HTR-8/SVneo (cell line): ENCODE data around the gene GLP1R.
"Not testable (repeated sequence)": the region's sequence is repeated elsewhere in the genome, so short reads cannot be mapped to it uniquely, and the experiment has no call there.

Experiments
- DNase-seq: peaks from one replicate; pipeline ENCODE4 v3.0.0; 2011; ENCODE audit warnings: low spot score, mixed read lengths; ENCODE audit not compliant: insufficient read length
- FAIRE-seq: peaks from 2 replicates; lab custom pipeline; 2011; peaks lifted over from hg19 to GRCh38; lab: Jason Lieb, UNC

Gene GLP1R

DNA sequence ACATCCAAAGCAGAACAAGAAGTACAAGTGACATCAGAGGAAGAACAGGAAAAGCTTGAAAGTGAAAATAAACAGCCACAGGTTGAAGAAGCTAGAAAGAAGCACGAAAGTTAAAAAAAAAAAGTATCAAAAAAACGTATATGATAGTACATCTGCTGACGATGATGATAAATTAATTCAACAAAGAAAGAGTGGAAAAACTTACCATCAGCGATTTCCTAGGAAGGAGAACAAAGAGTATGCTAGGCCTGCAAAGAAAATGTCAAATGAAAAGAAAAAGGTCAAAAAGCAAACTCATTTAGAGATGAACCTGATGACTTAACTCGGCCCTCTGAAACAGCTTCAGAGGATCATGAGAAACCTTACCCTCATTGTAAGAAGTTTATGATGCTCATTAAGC is 62.7 kb downstream of the GLP1R start:
- DNase-seq (no peak), FAIRE-seq (no peak)

DNA sequence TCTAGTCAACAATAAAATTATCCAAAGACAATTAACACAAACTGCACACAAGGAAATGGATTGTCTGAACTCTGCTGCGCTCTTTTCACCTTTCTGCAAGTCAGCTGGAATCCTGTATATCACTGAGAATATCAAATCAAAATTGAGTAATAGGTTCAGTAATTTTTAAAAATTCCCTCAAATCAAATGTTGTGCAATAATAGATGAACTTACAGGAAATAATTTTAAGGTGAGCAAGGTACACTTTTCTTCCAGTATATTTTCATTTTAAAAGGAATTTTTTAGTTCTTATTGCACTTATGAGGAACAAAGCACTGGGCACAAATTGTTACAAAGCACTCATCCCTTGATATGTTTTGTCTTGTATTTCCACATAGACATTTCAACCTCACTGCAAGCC is 65.2 kb downstream of the GLP1R start:
- no peak for DNase-seq
- FAIRE-seq: no peak

DNA sequence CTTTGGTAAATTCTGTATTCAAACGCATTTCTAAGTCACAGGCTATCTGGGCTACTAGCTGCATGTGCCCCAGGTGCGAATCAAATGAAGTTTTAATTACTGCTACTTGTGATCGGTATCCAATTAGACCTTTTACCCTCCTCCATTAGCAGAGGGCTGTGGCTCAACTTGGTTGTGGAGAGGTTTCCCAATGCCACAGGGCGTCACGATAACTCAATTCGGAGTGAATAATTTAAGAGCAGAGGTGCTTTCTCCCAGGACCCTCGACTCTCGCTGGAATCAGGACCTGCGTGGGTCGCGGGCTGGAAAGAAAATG is 65.8 kb downstream of the GLP1R start:
- DNase-seq (no peak), FAIRE-seq (no peak)

DNA sequence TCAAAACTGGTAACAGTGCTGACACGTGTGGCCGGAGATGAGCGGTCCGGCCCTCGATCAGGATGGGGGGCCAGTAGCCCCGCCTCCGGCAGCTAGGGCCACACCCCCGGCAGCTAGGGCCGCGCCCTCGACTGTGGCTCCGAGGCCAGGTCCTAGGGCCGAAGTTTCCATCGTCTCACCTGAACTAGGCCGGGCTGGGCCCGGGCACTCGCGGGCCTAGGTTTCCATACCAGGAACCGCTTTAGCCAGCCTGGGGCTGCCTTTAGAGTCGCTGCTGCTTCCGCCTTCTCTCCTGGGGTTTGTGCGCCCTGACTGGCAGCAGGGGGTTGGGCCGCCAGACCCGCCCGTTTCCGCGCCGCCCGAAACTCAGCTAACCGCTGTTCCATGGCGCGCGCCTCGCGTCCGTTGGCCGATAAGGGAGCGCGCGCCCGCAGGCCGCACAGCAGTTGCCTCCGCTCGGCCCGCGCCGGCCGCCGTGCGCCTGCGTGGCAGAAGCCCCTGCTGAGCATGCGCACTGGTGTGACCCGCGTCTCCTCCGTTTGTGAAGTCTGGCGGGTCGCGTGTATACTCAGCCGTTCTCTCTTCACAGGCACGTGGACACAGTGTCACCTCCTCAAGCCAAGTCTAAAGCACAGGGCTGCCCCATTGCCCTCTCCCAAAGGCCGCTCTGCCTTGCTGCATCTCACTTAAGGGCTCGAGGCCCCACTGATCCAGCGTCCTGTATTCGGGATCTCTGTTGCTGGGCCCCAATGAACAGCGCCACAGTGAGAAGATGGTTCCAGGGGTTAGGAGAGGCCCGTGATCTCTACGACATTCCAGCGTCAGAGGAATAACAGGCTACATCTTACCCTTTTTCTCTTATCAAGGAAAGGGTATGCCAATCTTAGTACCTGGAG is 66.4 kb downstream of the GLP1R start, which contains the start of gene SAYSD1:
SAYSD1 (minus strand) TSS at position 483 of the 896 bp plus-strand sequence; CDS start at position 386, 97 bp downstream.
- peak; percentile 95 for DNase-seq
- FAIRE-seq: peak; percentile 91

DNA sequence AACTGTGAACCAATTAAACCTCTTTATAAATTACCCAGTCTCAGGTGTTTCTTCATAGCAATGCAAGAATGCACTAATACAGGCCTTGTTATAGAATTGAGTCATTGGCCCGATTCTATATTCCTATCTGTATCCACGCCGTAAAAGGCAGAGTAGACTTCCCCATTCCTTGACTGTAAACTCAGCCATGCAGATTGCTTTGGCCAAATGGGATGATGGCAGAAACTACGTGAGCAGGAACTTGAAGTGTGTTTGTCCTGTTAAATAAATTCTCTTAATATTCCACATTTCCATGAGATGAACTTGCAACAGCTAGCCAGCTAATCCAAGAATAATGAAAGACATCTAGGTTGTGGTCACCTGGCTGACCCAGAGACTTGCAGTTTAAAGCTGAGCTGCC is 70.3 kb downstream of the GLP1R start:
- DNase-seq (no peak), FAIRE-seq (no peak)

DNA sequence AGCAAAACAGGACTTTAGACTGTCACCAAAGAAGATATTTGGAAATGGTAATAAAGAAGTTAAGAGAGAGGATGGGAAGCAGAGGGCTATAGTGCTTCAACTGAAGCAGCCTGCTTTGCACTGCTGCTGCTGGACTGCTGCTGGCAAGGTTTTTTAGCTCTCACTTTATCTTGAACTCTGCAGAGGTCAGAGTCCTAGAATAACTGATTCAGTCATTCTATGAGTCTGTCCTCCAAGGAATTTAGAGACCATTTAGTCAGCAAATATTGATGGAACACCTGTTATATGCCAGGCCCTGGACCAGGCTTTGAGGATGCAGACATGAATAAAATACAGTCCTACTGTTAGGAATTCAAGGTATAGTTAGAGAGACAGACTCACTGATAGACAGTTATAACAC is 75.5 kb downstream of the GLP1R start:
- FAIRE-seq (no peak), DNase-seq (no peak)

DNA sequence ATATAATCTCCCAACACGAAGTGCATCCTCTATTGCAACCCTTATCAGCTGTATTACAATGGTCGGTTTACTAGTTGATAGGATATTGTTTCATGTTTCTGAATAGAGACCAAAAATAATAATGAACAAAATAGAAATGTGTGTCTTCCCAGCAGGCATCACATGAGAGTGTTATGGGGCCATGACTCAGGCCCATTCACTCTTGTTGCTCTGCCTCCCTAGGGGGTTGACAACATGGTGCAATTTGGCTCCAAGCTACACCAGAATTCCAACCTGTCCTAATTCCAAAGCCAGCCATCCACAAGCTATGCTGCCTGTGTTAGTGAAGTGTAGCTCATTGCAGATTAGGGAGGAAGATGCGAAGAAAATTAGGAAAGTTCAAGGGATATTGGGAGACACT is 79.5 kb downstream of the GLP1R start:
- DNase-seq: no peak
- no peak for FAIRE-seq

DNA sequence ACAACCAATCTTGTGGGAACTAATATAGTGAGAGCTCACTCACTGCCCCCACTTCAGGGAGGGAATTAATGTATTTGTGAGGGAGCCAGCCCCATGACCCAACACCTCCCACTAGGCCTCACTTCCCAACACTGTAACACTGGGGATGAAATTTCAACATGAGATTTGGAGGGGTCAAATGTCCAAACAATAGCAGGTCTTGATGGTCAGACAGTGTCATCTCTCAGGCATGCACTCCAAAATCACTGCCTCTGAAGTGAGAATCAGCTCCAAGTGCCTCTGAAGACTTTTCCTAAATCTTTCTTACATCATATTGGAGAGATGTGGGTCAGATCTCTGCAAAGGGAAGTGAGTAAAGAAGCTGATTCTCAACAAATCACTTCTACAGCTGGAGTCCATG is 80.3 kb downstream of the GLP1R start:
- no peak for DNase-seq
- no peak for FAIRE-seq

DNA sequence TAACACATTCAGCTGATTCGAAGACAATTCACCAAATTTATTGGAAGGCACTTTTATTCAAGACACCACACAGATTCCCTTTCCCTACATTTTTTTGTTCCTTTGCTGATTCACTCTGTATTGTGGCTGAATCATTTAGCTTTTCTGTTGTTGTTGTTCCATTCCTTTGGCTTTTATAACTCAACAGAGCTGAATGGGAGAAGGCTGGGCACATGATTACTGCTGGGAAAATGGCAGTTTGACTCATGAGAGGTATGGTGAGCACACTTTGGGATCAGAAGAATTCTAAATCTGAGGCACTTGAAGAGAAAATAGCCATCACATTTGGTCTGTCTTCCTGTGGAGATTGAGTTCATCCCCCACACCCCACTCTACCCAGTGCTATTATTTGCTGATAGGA is 82.1 kb downstream of the GLP1R start:
- no peak for DNase-seq
- no peak for FAIRE-seq

DNA sequence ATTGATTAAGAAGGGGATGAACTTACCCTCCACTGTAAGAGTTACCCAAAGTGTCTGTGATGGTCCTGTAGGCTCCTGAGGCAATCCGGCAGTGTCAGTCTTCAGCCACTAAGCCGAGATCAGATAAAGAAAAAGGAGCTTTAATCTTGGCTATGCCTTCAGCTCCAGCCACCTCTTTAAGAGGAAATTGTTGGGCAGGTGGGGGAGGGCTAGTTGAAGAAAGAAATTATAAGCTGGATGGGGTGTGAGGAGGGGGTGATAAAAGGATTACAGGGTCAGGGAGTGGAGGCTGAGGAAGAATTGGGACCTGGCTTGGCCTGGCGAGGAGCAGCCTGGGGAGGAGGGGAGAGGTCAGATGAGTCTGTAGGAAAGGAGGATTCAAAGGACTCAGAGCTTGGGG is 86.2 kb downstream of the GLP1R start:
- DNase-seq, FAIRE-seq: not testable (repeated sequence)

DNA sequence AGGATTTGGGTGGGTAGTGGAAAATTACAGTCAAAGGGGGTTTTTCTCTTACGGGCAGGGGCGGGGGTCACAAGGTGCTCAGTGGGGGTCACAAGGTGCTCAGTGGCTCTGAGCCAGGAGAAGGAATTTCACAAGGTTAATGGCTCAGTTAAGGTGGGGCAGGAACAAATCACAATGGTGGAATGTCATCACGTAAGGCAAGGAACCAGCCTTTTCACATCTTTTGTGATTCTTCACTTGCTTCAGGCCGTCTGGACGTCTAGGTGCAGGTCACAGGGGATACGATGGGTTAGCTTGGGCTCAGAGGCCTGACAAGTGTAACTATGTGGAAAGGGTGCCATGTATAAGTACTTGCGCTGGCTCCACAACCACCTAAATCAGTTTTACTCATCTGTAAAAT is 87.6 kb downstream of the GLP1R start:
- not testable (repeated sequence) for FAIRE-seq, DNase-seq

DNA sequence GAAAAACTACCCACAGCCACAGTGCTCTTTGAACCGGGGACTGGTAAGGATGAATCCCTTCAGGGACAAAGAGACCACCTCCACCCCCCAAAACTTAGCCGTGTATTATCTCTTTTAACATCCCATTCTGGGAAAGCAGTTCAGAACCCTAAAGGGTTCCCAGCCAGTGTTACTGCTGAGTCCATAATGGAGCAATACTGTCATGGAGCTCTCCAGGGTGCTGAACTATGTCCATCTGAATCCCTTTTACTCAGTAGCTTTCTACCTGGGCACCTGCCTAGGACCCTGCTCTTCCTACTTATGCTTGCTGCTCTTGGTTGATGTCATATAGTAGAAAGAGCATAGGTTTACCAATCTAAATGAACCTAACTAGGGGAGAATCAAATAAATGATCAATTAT is 88.7 kb downstream of the GLP1R start:
- DNase-seq (peak; percentile 15), FAIRE-seq (no peak)
